Skeletal muscle cell (primary cell): ENCODE data around the gene DNPEP.
"Not testable (repeated sequence)": the region's sequence is repeated elsewhere in the genome, so short reads cannot be mapped to it uniquely, and the experiment has no call there.

Experiments used
- DNase-seq: peaks from one replicate; pipeline ENCODE4 v3.0.0-alpha.2; 2010; ENCODE audit warnings: low read depth
- H3K4me3 ChIP-seq: 2 replicates; pipeline ENCODE4 v1.5.1; 2011; ENCODE audit warnings: low read depth, mild to moderate bottlenecking, control low read depth, low read length, moderate library complexity

The DNPEP gene

DNA sequence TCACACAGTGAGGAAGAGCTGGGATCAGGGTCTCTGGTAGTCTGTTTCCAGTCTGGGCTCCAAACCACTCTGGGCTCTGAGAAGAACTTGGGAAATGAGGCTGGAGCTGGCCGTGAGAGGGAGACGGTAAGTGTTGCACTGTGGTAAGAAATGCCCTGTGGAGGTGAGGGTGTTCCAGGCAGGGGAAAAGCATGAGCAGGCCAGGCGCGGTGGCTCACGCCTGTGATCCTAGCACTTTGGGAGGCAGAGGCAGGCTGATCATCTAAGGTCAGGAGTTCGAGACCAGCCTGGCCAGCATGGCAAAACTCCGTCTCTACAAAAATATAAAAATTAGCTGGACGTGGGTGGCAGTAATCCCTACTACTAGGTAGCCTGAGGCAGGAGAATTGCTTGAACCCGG, 16.1 kb upstream of the DNPEP start:
- H3K4me3 ChIP-seq = no peak overlapping the region
- DNase-seq = no peak

DNA sequence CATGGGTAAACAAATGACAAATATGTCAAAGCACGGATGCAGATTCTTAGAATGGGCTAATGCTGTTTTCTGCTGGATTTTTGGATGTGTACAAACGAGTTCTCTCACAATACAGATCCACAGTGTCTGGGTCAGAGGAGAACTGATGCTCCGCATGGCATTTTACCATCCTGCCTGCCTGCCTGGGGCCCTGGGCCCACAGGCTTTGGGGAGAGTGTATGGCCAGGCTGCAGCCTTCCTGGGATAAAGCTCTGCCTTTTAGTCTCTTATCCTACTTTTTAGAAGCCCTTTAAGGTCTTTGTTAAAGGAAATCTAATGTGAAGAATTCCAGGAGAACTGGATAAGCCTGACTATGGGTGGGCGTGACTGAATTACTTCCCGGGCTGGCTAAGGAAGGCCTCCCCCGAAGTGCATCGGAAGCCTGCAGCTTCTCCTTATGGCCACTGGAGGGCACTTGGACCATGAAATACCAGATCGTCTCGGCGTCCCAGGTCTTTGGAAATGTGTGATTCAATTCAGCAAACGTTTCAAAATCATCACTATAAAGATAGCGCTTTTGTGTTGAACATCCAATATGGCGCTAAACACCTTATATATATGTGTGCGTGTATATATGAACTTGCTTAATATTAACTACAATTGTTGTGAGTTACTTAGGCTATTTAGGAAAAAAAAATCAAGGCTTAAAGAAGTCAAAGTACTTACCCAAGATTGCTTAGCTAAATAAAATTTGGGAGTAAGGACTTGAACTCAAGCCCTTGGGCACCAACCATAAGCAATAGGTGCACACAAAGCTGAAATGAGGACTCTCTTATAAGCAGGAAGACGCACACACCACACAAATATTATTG, 15.2 kb upstream of the DNPEP start:
- DNase-seq = peak; percentile 53
- no peak overlapping the region for H3K4me3 ChIP-seq

DNA sequence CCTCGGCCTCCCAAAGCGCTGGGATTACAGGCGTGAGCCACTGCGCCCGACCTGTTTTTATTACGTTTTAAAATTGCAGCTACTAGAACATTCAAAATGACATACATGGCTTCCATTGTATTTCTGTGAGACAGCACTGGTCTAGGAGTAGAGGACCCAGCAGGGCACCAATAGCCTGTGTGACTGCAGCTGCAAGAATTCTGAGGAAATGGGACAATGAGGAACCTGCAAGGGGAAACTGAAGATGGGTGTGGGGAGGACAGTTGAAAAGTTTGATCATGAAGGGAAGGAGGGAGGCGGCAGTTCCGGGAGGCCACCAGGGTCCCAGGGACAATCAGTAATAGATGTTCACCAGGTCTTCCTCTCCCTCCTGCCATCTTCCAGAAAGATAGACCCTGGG, 13.9 kb upstream of the DNPEP start:
- no peak for DNase-seq
- H3K4me3 ChIP-seq = no peak overlapping the region

DNA sequence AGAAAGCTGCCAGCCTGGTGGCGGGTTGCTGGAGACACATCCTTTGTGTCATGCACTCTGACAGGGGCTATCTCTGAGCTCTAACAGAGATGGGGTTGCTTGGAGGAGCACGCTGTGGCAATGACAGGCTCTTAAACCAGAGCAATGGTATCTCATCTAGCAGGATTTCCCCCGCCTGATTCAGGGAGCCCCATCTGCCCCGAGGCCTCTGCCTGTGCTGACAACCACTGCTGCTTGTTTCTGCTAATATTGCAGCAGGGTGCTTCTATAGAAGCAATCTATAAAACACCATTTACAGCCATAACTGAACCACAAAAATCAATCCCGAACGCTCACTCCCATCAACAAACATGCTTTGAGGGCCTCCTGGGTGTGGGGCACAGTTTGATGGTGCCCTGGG, 12.8 kb upstream of the DNPEP start:
- no peak overlapping the region for H3K4me3 ChIP-seq
- DNase-seq = no peak

DNA sequence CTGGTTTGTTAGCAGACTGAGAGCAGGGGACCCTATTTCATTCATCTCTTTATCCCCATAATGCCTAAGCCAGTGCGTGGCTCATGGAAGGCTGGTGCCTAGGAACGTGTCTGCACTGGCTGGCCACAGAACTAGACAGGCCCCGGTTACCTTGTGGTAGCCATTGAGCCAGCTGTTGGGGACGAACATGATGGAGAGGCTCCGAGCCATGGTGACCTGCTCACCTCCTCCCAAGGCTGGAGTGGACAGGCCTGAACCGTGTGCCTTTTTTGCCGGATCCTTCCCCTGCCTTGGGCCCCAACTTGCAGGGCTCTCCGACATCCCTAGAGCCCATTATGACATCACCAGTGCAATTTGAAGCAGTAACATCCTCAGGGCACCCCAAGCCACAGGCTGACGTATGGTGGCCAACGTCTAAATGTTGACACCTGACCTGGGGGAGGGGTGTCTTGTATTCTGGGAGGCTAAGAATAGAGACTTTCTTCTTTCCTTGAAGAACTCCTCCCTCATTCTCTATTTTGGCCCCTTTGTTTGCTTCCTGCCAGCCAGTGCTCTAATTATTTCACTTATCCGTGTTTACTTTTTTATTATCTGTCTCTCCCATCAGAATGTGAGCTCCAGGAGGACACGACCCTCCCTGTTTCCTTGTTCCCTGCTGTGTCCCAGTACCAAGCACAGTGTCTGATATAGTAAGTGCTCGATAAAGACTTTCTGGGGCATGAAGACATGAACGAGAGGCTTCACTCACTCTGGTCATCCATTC, 12.2 kb upstream of the DNPEP start:
- H3K4me3 ChIP-seq = no peak overlapping the region
- DNase-seq = no peak

DNA sequence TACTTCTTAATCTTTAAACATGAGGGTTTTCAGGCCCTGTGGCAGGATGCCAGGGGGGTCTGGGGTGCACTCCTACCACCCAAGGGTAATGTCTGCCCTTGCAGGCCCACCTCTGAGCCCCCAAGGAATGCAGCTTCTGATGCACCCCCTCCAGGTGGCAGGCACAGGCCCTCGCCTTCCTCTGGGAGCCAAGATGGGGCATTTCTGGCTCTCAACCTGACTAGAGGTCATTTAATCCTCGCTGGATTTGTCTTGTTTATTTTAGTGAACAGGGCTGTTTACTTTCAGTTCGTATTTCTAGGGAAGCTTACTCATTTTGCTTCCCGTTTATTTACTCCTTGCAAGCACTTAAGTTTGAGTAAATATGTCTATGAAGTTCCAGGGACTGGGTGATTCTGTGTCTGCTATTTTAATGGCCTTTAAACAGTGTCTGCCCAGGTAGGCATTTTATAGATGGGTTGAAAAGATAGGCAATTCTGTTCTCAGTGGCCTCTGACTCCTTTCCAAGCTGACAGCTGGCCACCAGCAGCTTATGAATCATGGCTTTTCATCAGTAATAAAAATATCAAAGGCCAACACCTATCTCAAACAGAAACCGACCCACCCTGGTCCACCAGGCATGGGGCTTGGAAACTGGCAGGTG, 11.1 kb upstream of the DNPEP start:
- DNase-seq = no peak
- no peak overlapping the region for H3K4me3 ChIP-seq

DNA sequence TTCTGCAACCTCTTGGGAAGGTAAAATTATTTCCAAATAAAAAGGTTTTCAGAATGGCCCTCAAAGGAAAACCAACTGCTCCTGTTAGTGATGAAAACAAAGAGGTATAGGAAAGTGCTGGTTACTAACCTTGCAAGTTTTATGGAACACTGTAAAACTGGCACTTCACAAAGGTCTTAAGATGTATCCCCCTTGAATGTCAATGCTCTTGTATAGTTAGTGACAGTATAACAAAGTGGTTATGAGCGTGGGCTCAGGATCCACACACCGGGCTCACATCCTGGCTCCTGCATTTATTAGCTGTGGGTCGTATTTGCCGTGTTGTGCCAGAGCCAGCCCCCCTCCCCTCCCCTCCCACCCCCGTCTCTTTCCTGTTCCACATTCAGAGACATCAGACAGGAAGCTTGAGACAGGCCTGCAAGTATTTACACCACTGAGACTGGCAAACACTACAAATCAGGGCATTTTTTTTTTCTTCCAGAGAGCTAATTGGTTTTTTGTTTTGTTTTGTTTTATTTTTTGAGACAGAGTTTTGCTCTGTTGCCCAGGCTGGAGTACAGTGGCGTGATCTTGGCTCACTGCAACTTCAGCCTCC, 9.2 kb upstream of the DNPEP start:
- DNase-seq = no peak
- H3K4me3 ChIP-seq = no peak overlapping the region

DNA sequence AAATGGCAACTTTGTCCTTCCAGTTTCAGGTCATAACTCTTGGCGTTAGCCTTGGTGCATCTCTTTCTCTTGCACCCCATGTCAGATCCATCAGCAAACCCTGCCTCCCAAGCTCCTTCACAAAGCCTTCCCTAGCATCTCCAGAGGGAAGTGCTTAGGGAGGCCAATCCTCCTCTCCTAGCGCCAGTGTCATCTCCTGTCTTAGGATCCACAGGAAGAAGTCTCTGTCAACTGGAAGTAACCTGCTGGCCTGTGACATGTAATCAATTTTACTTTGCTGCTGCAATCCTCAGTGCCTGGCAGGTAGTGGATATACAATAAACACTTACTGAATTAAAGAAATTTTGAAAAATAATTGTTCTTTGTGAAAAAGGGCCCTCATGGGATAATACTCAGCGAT, 7.9 kb upstream of the DNPEP start:
- no peak for DNase-seq
- no peak overlapping the region for H3K4me3 ChIP-seq

DNA sequence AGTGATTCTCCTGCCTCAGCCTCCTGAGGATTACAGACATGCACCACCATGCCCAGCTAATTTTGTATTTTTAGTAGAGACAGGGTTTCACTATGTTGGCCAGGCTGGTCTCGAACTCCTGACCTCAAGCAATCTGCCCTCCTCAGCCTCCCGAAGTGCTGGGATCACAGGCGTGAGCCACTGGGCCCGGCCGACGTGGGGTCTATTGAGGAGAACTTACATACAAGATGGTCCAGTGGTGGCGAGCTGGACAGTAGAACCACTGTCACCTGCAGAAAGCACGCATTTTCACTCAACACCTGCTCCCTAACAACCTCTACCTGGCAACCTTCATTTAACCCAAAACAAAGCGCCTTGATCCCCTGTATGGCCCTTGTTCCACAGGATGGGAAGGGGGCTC, 7.3 kb upstream of the DNPEP start:
- H3K4me3 ChIP-seq, DNase-seq: not testable (repeated sequence)

DNA sequence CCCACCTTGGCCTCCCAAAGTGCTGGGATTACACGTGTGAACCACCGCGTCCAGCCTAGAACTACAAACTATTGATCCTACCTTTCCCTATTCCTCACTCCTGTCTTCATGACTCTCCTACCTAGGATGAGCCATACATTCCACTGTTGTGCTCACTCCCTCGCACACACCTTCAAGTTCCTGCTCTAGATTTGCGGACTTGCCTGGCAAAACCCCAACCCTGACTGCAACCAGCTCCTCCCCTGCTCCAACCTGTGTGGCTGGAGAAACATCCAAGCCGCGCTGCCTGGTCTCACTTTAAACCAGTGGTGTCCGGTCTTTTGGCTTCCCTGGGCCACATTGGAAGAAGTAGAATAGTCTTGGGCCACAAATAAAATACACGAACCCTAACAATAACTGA, 5.0 kb upstream of the DNPEP start:
- no peak overlapping the region for H3K4me3 ChIP-seq
- DNase-seq = no peak

DNA sequence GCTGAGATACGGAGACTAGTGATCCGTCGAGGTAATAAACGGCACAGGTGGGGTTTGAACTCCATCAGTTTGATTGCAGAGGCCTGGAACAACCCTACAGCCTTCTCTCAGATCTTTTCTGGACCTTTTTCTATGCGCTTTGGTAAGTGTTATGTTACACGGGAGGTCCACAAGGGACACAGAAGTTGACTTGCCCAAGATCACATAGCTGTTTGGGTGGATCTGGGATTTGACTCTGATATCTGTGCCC, 1.1 kb upstream of the DNPEP start:
- no peak for DNase-seq
- peak overlapping the region; percentile 44 for H3K4me3 ChIP-seq

DNA sequence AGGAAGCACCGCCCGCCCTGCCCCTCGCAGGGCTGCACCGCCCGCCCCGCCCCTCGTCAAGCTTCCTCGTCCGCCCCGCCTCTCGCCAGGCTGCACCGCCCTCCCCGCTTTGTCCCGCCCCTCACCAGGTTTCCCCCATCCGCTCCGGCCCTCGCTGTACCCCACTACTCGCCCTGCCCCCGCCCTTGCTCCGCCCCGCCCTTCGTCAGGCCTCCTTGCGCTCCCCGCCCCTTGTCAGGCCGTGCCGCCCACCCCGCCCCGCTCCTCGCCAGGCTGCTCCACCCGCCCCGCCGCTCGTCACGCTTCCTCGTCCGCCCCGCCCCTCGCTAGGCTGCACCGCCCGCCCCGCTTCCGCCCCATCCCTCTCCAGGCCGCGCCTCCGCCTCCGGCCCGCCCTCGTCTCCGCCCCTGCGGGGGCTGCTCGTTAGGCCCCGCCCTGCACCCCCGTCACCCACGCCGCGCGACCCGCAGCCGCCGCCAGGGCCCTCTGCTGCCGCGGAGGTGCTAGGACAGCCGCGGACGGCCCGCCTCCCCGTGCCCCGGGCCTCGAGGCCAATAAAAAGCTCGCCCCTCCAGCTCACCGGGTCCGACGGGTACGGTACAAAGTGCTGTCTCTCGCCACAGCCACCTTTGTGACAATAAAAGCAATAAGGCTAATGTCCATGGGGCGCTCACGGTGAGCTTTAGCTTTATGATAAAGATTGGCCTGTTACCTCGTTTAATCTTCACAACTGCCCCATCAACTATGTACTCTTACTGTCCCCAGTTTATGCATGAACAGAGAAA, 602 bp upstream of the DNPEP start:
- DNase-seq = peak; percentile 92
- H3K4me3 ChIP-seq = peak overlapping the region; percentile 44

DNA sequence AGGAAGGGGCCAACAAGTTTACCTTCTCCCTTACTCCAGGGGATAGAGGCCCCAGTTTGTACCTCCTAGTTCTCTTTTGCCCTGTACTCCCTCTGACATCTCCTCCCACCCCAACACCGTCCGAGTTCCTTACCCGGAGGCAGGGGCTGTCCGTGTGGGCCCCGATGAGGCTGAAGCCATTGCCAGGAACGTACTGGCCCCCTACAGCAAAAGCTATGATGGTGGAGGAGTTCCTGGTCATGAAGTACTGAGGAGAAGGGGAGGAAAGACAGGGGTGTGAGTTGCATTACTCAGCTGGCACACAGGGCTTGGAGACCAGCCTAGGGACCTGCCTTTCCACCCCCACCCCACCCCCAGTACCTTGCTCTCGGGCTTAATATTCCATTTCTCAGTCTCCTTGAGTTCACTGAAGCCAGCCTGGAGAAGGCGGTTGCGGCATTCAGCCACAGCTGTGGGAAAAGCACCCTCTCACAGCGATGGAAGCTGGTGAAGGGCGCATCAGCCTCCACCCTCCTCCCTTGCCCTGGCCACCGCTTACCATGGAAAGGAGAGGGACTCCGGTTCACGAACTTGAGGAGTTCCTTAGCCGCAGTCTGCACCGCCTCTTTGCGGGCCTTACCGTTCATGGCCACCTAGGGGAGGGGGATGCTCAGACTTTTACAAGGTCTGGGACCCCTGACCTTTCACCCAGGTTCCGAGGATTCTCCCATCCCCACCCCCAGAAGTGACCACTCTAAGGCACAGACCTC, 1.0 kb downstream of the DNPEP start:
- H3K4me3 ChIP-seq = peak overlapping the region; percentile 91
- no peak for DNase-seq

DNA sequence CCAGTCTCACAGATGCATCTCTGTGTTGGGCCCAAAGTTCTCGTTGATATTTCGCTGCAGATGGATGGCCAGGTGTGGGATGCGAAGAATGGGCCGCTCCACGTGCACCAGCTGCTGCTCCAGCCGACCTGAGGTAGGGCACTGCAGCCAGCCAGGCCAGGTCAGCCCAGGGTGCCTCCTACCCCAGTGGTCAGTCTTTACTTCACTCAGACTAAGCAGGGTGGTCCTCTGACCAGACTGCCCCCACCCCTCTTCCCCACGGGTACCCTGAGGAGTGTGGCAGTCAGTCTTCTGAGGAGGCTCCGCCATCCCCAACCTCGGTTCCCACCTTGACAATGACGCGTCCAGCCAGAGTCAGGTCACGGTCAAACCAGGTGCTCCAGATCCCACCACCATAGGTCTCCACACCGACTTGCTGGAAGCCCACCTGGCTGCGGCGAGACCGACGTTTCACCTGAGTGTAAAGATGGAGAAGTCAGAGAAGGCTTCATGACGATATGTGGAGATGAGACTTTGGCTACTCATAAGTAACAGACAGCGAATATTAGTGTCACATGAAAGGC, 1.7 kb downstream of the DNPEP start:
- H3K4me3 ChIP-seq = no peak overlapping the region
- DNase-seq = no peak

DNA sequence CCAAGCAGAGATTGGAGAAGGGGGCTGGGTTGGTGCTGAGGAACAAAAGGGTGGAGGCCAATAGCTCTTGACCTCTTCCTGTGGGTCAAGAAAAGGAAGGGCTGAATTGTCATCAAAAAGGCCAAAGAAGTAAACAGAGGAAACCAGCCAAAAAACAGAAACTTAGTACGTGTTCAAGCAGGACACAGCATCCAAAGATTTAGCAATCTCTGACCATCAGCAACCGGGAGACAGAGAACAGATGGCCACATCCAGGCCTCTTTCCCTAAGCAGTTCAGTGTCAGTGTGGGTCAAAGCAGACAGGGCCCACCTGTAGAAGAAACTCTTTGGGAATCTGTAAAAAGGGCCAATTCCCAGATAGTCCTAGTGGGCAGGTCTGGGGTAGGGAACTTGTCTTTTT, 2.9 kb downstream of the DNPEP start:
- no peak overlapping the region for H3K4me3 ChIP-seq
- DNase-seq = no peak

DNA sequence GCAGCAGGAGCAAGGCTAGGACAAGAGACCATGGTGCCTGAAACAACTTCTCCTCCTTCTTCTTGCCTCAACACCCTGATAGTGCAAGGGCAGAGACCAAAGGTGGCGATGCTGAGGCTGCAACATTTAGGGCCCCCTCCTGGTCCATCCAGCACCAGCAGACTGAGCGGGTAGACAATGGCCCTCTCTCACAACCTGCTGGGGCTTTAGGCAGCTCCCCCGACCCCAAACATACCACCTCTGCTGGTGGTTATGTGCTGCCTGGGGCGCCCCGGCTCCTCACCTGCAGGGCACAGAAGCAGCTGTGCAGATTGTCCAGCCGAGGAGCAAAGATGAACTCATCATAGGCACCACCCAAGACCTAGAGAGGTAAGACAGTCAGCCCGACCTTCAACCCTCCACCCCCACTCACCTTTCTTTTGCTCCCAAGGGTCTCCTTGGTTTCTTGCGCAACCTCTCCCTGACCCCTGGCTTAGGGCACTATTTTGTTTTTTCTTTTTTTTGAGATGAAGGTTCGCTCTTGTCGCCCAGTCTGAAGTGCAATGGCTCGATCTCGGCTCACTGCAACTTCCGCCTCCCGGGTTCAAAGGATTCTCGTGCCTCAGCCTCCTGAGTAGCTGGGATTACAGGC, 3.5 kb downstream of the DNPEP start:
- DNase-seq = no peak
- no peak overlapping the region for H3K4me3 ChIP-seq

DNA sequence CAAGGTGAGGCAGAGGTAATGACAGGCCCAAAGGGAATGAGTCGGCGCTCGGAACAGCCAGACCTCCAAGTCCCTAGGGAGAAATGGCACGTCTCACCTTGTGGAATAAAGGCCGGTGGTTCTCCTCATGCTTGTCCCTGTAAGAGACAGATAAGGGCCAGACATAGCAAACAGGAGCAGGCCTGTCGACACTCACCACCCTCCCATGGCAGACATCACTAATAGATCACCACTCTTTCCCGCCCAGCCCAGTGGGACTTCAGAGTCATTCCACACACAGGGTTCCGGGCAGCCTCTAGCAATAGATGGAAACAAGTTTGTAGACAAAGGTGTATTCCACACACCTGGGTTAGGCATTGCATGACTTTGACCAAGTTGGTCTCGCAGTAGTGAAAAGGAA, 6.3 kb downstream of the DNPEP start:
- no peak for DNase-seq
- H3K4me3 ChIP-seq = no peak overlapping the region

DNA sequence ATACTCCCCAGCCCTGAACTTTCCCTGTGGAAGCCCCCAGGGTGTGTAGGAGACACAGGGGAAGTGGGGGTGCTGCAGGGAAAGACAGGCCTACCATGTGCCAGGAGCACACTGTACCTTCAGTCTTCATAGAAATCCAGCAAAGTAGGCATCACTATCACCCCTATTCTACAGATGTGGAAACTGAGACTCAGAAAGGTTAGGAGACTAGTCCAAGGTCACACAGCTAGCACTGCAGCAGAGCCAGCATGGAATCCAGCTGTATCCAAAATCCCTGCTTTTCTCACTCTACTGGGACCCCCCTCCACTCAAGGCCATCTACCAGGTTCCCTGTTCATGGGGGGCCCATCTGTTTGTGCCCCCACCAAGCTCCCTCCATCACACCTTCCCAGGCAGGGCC, 6.8 kb downstream of the DNPEP start:
- H3K4me3 ChIP-seq = no peak overlapping the region
- no peak for DNase-seq
